Glomerular visceral epithelial cell (primary cell): Measurements from ENCODE around the gene DSTN.

Experiments
- DNase-seq: peaks from one replicate; pipeline ENCODE4 v3.0.0-alpha.2; 2016; ENCODE audit errors: extremely low spot score

The DSTN gene

DNA sequence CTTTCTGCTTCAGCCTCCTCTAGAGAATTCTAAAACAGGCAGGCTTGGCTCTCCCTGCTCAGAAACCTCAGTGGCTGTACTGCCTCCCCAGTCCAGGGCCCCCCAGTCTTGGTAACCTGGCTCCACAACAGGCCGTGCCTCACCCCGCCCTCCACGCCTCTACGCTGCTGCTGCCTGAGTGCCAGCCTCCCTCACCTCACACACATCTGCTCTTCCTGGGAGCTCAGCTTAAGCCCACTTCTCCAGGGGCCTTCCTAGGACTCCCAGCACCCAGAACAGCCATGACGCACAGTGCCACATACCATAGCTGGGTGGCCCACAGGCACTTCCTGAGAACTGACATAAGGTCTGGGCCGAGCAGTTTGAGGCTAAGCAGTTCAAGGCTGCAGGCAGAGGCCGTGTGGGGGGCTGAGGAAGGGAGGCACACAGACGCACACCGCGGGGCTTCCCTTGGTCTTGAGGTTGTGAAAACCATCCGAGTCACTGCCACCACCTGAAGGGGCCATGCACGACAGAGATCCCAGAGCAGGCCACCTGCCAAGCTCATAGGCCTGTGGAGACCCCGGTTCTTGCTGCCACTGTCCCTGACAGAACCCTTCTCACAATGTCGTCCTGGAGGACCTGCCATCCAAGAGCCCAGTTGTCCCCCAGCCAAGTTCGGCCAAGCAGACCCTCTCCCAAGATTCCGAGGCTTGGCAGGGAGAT, 42.6 kb downstream of the DSTN start:
- DNase-seq, result peak; percentile 25

DNA sequence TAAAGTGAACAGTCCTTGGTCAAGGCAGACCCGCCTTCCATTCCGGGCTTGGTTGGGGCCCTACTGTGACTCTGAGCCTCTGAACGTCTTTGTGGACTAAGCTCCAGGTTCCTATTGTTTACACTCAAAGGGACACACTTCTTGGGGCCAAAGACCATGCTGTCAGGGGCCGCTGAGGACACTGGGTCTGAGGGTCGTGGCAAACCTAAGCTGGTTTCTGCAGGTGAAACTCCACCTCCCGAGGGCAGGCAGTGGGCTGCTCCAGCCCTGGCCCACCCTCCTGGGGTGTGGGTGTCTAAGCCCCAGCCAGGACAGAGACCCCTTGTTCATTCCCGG, 43.1 kb downstream of the DSTN start:
- DNase-seq, result no peak

DNA sequence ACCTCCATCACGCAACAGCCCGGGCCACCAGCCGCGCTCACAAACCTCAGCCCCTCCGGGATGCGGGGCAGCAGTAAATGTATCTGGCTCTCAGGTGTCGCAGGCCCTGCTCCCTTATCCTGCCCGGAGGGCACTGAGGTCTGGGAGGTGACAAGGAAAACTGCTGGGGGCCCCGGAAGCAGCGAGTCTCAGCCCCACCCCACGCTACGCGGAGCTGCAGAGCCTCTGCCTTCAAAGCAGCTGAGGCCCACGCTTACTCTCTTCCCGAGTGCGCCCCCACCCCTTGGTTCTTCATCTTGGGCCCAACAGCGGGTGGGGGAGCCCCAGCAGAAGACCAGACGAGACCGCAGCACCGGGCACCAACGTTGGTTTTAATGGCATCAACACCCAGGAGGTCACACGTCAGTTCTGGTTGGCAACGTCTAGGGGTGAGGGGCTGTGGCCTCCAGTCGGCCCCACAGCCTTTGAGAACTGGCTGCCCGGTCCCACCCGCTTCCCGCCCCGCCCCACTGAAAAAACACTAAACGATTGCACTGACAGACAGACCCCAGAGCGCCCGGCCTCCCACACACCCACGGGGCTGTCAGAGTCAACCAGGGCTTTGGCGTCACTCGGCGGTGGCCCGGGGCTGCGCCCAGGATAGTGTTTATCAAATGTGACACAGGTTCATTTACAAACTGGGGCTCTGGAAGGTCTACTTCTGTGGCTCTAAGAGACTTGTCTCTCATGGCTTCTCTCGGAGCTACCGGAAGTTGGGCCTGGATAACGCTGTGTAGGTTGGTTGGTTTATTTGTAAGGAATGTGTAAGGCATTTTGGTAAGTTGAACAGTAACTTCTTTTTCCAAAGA, 43.7 kb downstream of the DSTN start:
- DNase-seq, result no peak

DNA sequence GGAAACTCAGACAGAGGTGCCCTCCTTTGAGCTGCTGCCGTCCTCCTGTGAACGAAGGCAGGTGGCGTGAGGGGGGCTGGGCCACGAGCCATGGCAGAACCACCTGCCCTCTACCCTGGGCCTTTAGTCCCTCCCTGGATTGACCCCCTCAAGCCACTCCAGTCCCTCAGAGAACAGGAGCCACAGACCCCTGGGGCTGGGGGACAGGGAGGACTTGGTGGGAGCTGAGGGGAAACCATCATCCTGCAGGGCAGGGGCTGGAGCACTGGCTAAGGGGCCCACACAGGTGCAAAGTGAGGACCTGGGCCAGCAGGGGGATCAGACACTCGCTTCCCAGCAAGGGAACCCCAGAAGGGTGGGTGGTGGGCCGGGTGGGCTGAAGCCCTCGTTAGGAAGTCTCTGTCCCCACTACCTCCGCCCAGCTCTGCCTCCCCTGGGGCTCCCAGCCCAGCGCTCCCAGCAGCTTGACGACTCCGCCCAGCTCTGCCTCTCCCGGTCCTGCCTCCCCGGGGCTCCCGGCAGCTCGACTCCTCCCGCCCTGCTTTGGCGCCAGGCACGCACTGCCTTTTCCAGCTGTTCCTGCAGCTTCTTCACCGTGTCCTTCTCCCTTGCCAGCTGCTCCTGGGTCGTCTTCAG, 44.4 kb downstream of the DSTN start:
- no peak for DNase-seq

DNA sequence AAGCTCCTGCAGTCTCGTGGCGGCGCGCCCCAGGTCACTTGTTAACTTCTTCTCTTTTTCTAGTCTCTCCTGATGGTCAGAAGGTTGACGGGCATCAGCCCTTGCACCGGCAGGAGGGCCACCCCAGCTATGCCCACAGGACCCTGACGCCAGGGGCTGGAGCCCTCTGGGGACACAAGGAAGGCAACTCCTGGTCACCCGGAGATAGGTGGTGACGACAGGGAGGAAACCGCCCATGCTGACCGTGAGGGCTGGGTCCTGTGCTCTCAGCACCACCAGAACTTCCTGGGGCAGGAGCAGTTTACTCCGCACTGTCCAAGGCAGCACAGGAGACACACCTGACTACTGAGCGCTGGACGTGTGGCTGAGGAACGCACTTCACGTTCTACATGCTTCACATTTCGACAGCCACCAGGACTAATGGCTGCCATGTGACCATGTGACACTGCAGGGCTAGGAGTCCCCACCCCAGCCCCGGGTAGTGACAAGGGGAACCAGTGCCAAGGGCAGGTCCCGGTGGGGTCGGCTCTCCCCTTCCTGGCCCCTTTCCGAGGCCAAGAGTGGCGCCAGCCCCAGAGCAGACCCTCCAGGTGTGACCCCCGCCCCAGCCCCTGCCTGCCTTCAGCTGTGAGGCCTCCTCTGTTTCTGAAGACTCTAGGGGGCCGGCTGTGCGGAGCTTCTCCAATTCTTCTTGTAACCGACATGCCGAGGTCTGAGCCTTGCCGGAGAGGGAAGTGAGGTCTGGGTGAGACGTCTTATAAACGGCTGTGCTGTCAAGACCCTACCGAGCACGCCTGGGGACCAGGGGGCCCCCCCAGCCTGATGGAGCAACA, 45.2 kb downstream of the DSTN start:
- no peak for DNase-seq

DNA sequence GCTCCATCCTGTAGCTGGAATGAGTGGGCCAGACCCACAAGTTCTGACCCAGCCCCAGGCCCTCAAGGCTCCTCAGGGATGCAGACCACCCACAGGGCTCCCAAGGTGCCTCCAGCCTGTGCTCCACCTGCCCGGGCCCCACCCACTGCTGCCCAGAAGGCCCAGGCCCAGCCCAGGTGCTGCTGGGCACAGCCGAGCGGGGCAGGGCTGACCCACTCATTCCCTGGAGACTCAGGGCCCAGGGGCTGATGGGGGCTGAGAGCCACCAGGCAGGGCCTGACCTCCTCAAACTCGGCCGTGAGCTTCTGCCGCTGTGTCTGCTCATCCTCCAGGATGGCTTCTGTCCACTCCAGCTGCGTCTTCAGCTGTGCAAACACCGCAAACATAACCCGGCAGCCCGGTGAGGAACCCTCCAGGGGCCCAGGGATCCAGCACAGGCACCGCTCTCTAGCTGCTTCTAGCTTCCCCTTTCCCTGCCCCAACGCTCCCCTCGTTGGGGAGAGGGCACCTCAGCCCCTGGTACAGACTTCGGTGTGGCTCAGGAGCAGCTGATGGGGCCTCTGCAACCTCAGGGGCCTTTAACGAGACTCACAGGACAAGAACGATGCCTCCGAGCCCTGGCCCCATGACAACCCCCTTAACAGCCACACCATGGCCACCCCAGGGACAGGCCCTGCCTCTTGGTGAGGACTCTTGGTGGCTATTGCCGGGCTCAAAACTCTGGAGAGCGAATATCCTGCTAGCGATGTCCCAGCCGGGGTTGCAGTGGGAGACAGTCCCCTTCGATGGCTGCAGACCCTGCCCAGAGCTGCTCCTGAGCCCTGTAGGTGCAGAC, 46.0 kb downstream of the DSTN start:
- DNase-seq, result no peak

DNA sequence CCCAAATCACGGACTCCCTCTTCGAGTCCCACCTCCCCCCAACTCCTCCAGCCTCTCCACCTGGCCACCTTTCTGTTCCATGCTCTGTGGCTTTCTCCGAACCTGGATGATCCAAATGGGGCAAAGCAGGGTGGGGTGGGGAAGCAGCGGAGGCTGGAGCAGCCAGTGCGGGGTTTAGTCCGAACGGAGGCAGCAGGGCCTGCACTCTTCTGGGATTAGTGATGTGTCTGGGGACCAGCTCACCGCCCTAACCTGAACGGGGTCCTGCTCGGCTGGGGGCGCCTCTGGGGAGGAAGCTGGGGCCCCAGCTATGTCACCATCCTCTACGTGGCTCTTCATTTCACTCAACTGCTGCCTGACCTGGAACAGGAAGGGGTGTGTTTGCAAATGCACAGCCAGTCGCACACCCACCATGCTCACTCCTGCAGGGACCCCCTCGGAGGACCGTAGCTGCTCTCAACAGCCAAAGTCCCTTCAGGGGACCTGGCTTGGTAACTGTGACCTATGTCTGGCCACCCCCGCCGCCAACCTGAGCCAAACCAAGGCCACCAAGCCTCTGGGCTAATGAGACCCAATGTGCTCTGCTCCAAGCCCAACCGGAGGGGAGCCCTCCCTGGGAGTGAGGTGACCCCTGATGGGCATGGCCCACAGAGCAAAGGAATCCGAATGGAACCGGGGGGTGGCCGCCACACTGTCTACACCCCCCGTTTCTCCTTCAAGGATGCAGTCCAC, 46.8 kb downstream of the DSTN start:
- DNase-seq, result no peak

DNA sequence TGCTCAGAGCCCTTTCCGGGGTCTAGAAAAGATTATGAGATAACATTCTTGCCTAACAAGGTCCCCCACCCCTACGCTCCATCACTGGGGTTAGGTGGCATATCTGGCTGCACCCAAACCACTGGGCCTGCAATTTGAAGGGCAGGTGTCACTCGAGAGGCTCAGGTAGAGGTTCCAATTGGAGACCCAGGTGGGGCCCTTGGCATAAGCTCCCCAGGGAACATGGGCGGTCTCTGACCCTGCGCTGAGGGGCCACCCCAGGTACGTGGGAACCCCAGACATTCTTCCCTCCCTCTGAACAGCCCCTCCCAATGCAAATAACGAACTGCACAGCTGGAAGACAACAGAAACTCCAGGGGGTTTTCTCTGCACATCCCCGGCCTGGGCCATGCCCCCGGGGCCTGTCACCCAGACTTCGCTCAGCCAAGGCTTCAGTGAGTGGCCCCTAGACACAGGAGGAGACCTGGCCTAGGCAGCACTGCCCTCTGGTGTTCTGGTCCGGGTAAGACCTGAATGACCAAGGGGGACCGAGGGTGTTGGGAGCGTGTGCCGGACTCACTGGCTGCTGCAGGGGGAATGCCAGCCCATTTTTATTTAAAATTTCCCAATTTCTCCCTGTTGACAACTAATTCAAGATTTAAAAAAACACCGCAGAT, 47.5 kb downstream of the DSTN start:
- peak; percentile 52 for DNase-seq

DNA sequence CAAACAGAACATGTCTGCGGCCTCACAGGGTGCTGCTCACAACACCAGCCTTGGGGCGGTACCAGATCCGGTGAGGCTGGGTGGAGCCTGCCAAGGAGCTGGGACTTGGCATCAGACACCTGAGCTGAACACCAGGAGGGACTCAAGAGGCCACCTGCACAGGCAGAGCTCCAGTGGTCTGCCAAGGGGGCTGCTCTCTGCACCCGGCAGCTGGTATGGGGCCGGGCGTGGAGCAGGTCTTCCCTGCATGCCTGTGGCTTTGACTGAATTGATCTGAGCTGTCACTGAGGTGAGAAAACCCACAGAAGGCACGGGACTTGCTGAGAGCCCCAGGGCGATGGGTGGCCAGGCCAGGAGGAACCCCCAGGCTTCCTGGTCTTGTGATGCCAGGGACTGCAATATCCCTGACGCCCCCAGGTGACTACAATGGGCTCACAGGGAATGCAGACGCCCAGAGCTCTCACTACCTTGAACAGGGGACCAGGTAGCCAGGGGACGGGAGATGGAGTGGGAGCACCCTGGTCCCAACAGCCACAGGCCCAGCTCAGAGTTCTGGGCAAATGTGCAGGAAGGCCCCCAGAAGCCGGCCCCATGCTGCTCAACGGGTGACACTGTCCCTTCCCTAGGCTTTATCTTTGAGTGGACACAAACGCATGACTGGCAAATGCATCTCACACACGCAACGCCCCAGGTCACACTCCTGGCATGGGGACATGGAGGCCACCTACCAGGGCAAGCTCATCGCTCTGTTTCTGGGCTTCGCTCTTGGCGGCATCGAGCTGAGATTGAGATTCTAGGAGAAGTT, 48.2 kb downstream of the DSTN start:
- no peak for DNase-seq

DNA sequence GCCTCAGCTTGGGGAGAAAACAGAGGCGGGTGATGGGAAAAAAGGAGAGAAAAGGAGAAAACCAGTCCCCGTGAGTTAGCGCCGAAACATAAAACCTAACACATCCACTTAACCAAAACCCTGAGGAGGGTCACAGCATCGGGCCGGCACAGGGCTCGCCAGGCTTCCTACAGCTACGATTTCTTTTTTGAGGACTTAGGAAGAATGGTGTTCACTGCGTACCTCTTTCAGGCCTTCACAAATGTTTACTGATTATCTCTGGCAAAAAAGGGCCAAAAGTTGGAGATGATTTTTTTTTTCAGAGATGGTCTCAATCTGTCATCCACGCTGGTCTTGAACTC, 48.8 kb downstream of the DSTN start:
- no peak for DNase-seq

DNA sequence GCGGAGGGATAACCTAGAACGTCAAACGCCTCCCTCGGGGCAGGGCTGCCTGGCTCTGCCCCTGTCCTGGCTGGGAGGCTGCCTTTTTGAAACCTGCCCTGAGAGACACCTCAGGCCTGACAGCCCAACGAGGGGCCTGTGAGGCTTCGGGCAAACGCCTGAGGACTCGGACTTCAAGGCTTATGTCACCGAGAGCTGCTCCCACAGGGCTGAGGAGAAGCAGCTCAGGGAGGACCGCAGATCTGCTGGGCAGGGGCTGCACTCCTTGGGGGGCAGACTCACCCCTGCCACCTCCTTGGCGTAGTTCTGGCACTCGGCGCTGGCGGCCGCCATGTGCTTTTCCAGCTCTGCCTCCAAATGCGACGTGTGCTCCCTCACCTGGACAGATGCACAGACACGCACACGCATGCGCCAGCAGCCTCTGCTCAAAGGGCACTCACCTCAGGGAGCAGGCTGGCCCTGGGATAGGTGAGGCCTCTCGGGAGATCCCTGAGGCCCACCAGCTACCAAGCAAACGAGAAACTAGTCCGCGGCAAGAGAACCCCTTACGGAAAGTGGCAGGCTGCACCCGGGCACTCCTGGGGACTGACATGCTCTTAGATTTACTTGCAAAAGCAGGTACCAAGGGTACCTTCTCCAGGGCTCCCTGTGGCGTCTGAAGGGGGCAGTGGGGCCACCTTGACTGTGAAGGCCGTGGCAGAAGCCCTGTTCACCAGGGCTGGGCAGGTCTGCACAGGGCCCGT, 49.6 kb downstream of the DSTN start:
- no peak for DNase-seq

DNA sequence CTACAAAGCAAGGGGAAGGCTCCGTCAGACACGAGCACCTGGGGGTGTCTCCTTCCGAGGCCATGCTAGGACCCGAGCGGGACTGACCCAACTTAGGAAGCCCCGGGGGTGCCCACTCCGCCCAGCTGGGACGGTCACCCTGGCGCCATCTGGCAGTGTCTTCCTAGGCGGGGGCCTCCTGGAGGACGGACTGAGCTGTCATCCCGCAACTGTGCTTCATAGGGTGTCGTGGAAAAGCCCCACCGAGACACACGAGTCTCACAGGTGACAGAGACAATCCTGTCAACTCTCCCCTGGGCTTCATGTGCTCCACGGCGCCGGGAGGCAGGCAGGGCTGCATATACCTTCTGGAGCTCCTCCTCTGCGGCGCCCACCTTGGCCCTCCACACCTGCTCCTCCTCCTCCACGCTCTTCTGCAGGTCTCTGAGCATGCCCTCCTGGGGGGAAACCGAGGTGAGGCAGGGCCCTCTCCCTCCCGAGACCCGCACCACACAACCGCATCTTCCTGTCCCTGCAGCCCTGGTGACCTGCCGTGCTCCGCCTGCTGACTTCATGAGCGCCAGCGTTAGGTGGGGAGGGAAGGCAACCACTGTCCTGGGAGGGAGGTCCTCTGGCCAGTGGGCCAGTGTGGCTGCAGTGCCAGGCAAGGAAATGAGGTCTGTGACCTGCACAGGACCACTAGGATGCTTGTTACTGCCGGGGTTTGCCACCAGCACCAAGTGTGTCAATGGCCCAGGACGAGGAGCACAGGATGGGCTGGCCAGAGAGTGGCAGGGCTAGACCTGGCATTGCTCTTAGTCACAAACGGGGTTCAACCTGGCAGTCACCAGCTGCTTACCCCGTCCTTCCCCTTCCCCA, 50.7 kb downstream of the DSTN start:
- DNase-seq, result no peak

DNA sequence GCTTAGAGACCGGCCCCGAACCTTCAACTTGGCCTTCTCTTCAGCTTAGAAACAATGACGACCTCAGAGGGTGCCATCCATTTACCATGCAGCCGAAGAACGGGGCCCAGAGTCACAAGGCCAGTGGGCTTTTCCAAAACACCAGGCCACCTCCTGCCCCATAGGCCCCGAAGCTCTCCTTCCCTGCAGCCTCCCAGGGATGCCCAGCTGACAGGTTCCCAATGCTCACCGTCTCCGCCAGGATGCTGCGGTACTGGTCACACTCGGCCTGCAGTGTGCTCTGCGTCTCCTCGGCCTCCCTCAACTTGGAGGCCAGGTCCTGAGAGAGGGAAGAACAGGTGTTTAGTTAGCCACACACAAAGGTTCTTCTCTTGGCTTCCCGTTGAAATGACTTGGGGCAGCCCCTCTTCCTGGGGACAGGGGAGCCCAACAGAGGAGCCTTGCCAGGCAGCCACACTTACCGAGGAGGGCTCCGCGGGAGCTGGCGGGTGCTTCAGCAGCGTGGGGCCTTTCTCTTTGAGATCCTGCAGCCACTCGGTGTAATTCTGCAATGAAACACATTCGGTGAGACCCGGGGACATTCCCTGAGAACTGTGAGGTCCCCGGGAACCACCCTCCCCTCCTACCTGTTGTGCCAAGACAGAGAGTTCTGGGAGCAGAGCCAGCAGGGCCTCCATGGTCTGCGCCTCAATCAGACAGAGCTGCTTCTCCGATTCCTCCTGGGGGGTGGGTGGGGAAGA, 51.5 kb downstream of the DSTN start:
- DNase-seq, result no peak

DNA sequence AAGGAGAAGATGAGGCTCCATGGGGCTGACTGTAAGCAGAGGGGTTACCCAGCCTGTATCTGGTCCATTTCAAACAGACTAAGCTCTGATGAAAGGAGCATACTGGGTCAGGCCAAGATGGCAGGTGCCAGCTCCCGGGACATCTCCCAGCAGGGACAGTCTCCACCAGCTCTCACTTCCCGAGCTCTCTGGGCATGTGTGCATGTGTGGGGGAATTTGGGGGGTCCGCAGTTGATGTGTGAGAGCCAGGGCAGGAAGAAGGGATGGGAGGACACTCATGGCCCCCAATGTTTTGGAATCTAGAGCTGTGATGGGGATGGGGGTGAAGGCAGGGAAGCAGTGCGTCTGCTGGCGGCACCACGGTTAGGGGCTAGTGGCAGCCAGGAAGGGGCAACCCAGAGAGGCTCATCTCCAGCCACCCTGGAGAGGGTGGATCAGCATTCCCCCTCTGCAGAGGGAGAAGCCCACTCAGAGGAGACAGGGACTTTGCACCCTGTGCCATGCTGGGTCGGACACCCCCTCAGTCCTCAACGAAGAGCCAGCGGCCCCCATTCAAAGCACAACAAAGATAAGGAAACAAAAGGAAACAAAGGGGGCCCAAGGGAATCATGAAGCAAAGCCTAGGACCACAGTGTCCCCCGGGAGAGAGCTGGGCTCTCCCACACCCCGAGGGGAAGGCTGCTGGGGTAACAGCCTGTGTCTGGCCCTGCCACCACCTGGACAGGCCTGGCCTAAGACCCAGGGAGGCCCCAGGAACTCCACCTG, 52.4 kb downstream of the DSTN start:
- DNase-seq, result no peak

DNA sequence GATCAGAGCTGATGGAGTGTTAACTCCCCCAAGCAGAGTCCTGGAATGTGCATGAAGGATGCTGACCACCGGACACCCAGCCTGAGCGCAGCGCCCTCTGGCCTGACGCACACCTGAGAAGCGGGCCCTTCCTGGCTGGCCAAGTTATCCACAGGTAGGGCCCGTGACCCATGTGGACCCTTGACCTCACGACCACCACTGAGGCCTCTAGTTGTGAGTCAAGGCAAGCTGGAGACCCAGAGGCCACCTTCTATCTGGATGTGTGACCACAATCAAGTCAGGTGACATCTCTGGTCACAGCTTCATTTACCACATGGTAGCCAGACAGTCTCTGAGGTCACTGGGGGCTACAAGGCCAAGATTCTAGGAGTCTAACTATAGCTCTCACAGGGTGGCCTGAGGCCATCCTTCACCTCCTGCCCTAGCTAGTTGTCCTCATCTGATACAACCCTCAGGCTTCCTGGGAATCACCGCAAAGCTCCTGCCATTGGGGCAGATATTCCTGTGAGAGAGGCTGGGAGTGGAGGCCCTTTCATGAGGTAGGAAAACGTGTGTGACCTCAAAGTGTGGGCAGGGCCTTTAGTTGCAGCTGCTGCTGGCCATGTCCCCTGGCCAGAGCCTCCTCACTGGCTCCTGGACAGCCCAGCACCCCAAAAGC, 53.1 kb downstream of the DSTN start:
- no peak for DNase-seq

DNA sequence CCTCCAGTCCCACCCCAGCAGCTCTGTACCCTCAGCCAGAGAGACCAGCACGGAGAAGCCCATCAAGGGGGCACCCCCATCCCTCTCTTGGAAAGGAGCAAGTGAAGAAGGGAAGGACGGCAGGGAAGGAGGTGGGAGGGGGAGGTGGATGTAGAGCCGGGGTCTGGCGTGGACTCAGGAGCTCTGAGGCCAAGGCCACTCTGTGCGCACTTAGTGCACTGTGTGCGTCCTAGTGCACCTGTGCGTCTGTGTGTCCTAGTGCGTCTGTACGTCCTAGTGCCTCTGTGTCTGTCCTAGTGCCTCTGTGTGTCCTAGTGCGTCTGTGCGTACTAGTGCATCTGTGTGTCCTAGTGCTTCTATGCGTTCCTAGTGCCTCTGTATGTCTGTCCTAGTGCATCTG, 54.2 kb downstream of the DSTN start:
- DNase-seq, result no peak
